ENCODE results near the gene OLIG1.

Gene OLIG1, protein sequence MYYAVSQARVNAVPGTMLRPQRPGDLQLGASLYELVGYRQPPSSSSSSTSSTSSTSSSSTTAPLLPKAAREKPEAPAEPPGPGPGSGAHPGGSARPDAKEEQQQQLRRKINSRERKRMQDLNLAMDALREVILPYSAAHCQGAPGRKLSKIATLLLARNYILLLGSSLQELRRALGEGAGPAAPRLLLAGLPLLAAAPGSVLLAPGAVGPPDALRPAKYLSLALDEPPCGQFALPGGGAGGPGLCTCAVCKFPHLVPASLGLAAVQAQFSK

DNA sequence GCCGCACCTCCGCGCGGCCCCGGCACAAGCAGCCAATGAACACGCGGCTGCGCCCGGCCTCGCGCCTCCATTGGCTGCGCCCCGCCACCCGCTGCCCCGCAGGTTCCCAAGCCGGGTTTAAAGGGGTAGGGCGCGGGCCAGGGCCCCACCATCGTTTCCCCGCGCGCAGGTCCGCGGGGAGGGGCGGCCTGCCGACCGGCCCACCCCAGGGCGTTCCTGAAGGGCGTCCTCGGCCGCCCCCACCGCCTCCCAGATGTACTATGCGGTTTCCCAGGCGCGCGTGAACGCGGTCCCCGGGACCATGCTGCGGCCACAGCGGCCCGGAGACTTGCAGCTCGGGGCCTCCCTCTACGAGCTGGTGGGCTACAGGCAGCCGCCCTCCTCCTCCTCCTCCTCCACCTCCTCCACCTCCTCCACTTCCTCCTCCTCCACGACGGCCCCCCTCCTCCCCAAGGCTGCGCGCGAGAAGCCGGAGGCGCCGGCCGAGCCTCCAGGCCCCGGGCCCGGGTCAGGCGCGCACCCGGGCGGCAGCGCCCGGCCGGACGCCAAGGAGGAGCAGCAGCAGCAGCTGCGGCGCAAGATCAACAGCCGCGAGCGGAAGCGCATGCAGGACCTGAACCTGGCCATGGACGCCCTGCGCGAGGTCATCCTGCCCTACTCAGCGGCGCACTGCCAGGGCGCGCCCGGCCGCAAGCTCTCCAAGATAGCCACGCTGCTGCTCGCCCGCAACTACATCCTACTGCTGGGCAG, at the start of gene OLIG1:
OLIG1 (plus strand) TSS at position 148 of the 750 bp plus-strand sequence; CDS start at position 254, 106 bp downstream.
- no peak for DNase-seq (ENCODE audit: low read depth)

DNA sequence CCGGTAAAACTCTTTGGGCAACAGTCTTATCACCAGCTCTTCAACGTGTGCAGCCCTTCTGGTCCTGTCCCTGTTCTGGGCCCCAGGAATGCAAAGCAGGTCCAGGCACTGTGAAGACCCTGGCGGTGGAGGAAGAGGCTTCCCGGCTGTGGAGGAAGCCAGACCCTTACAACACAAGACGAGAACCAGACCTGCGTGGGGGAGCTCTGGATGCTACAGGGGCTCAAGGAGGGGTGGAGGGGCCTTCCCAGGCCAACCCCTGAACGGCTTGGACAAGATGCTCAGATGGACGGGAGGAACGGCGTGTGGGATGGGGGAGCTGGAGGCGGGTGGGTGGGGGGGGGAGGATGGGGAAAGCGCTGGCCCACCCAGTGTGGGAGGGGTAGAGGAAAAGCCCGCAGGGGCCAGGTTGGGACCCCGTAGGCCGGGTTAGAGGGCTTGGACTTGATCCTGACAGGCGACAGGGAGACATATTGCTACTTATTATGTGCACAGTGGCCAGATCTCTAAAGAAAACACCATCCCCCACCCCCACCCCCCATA, 49.3 kb upstream of the OLIG1 start:
- DNase-seq (ENCODE audit: low read depth): no peak

DNA sequence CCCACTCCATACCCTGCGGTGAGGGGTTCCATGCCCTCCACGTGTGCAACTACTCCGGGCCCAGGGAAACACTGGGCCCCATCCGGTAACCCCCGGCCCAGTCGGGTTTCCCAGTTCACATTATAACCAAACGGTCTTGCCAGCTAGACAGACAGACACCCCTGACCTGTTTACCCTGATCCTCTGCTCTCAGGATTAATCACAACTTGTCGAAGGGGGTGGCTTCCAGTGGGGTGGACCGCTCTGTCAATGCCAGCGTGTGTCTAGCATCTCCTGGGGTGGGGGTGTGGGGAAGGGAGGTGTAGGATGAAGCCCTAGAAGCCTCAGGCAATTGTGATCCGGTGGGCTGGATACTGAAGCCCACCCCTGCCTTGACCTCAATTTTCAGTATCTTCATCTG, 48.8 kb upstream of the OLIG1 start:
- DNase-seq (ENCODE audit: low read depth): no peak

DNA sequence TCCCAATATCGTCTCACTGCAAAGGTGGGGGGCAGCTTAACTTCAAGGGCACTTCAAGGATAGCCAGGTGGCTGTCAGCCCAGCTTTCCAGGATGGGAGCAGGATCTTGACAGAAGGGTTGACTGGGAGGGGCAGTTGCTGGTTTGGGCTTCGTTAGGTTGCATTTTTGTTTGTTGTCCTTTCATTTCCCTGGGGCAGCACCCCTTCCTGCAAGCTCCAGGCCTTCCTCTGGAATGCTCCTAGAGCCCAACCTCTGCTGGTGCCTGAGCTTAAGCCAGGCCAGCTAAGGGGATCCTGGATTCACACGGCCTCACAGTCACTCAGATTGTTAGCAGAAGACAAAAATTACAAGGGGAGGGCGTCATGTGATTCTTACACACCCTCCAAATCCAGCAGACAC, 48.3 kb upstream of the OLIG1 start:
- DNase-seq (ENCODE audit: low read depth): no peak

DNA sequence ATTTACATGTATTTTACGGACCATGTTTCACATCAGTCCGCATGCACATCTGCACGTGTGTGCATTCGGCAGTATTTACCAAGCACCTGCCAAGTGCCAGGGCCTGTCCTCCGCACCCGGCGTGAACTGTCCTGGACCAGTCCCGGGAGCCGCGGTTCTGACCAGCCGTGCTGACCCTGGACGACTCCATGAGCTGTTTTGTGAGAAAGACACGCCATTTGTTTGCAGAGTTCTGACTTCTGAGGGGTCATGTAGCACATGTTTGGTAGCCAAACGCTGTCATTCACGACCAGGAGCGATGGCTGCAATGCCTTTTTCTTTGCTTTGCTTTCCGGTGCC, 47.5 kb upstream of the OLIG1 start:
- no peak for DNase-seq (ENCODE audit: low read depth)

DNA sequence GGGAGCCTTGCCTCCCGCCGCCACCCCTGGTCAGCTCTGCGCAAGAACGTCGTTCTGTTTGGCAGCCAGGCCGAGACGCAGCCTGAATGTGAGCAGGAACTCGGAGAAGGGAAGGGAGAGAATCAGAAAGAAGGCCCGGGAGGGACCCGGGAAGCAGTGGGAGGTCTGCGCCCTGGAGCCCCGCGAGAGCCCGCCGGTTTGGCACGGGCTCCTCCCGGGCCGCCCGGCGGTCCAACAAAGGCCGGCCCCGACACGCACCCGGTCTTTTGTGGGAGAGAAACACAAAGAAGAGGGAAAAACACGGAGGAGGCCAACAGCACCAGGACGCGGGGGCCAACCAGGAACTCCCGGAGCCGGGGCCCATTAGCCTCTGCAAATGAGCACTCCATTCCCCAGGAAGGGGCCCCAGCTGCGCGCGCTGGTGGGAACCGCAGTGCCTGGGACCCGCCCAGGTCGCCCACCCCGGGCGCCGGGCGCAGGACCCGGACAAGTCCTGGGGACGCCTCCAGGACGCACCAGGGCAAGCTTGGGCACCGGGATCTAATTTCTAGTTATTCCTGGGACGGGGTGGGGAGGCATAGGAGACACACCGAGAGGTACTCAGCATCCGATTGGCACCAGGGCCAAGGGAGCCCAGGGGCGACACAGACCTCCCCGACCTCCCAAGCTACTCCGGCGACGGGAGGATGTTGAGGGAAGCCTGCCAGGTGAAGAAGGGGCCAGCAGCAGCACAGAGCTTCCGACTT, 46.9 kb upstream of the OLIG1 start:
- DNase-seq (ENCODE audit: low read depth): no peak

DNA sequence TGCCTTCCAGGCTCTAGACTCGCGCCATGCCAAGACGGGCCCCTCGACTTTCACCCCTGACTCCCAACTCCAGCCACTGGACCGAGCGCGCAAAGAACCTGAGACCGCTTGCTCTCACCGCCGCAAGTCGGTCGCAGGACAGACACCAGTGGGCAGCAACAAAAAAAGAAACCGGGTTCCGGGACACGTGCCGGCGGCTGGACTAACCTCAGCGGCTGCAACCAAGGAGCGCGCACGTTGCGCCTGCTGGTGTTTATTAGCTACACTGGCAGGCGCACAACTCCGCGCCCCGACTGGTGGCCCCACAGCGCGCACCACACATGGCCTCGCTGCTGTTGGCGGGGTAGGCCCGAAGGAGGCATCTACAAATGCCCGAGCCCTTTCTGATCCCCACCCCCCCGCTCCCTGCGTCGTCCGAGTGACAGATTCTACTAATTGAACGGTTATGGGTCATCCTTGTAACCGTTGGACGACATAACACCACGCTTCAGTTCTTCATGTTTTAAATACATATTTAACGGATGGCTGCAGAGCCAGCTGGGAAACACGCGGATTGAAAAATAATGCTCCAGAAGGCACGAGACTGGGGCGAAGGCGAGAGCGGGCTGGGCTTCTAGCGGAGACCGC, 46.3 kb upstream of the OLIG1 start:
- no peak for DNase-seq (ENCODE audit: low read depth)

DNA sequence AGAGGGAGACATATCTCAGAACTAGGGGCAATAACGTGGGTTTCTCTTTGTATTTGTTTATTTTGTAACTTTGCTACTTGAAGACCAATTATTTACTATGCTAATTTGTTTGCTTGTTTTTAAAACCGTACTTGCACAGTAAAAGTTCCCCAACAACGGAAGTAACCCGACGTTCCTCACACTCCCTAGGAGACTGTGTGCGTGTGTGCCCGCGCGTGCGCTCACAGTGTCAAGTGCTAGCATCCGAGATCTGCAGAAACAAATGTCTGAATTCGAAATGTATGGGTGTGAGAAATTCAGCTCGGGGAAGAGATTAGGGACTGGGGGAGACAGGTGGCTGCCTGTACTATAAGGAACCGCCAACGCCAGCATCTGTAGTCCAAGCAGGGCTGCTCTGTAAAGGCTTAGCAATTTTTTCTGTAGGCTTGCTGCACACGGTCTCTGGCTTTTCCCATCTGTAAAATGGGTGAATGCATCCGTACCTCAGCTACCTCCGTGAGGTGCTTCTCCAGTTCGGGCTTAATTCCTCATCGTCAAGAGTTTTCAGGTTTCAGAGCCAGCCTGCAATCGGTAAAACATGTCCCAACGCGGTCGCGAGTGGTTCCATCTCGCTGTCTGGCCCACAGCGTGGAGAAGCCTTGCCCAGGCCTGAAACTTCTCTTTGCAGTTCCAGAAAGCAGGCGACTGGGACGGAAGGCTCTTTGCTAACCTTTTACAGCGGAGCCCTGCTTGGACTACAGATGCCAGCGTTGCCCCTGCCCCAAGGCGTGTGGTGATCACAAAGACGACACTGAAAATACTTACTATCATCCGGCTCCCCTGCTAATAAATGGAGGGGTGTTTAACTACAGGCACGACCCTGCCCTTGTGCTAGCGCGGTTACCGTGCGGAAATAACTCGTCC, 45.5 kb upstream of the OLIG1 start:
- no peak for DNase-seq (ENCODE audit: low read depth)

DNA sequence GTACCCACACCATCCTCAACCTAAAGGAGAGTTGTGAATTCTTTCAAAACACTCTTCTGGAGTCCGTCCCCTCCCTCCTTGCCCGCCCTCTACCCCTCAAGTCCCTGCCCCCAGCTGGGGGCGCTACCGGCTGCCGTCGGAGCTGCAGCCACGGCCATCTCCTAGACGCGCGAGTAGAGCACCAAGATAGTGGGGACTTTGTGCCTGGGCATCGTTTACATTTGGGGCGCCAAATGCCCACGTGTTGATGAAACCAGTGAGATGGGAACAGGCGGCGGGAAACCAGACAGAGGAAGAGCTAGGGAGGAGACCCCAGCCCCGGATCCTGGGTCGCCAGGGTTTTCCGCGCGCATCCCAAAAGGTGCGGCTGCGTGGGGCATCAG, 44.8 kb upstream of the OLIG1 start:
- DNase-seq (ENCODE audit: low read depth): no peak

DNA sequence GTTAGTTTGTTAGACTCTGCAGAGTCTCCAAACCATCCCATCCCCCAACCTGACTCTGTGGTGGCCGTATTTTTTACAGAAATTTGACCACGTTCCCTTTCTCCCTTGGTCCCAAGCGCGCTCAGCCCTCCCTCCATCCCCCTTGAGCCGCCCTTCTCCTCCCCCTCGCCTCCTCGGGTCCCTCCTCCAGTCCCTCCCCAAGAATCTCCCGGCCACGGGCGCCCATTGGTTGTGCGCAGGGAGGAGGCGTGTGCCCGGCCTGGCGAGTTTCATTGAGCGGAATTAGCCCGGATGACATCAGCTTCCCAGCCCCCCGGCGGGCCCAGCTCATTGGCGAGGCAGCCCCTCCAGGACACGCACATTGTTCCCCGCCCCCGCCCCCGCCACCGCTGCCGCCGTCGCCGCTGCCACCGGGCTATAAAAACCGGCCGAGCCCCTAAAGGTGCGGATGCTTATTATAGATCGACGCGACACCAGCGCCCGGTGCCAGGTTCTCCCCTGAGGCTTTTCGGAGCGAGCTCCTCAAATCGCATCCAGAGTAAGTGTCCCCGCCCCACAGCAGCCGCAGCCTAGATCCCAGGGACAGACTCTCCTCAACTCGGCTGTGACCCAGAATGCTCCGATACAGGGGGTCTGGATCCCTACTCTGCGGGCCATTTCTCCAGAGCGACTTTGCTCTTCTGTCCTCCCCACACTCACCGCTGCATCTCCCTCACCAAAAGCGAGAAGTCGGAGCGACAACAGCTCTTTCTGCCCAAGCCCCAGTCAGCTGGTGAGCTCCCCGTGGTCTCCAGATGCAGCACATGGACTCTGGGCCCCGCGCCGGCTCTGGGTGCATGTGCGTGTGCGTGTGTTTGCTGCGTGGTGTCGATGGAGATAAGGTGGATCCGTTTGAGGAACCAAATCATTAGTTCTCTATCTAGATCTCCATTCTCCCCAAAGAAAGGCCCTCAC, 44.2 kb upstream of the OLIG1 start, which contains the start of gene OLIG2:
OLIG2 (plus strand) TSS at position 447 of the 954 bp plus-strand sequence. CDS start 928 bp downstream, outside the sequence.
- DNase-seq (ENCODE audit: low read depth): no peak

DNA sequence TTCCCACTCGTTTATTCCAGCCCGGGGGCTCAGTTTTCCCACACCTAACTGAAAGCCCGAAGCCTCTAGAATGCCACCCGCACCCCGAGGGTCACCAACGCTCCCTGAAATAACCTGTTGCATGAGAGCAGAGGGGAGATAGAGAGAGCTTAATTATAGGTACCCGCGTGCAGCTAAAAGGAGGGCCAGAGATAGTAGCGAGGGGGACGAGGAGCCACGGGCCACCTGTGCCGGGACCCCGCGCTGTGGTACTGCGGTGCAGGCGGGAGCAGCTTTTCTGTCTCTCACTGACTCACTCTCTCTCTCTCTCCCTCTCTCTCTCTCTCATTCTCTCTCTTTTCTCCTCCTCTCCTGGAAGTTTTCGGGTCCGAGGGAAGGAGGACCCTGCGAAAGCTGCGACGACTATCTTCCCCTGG, 43.5 kb upstream of the OLIG1 start:
- DNase-seq (ENCODE audit: low read depth): no peak

DNA sequence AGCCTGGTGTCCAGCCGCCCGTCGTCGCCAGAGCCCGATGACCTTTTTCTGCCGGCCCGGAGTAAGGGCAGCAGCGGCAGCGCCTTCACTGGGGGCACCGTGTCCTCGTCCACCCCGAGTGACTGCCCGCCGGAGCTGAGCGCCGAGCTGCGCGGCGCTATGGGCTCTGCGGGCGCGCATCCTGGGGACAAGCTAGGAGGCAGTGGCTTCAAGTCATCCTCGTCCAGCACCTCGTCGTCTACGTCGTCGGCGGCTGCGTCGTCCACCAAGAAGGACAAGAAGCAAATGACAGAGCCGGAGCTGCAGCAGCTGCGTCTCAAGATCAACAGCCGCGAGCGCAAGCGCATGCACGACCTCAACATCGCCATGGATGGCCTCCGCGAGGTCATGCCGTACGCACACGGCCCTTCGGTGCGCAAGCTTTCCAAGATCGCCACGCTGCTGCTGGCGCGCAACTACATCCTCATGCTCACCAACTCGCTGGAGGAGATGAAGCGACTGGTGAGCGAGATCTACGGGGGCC, 43.0 kb upstream of the OLIG1 start:
- DNase-seq (ENCODE audit: low read depth): no peak

DNA sequence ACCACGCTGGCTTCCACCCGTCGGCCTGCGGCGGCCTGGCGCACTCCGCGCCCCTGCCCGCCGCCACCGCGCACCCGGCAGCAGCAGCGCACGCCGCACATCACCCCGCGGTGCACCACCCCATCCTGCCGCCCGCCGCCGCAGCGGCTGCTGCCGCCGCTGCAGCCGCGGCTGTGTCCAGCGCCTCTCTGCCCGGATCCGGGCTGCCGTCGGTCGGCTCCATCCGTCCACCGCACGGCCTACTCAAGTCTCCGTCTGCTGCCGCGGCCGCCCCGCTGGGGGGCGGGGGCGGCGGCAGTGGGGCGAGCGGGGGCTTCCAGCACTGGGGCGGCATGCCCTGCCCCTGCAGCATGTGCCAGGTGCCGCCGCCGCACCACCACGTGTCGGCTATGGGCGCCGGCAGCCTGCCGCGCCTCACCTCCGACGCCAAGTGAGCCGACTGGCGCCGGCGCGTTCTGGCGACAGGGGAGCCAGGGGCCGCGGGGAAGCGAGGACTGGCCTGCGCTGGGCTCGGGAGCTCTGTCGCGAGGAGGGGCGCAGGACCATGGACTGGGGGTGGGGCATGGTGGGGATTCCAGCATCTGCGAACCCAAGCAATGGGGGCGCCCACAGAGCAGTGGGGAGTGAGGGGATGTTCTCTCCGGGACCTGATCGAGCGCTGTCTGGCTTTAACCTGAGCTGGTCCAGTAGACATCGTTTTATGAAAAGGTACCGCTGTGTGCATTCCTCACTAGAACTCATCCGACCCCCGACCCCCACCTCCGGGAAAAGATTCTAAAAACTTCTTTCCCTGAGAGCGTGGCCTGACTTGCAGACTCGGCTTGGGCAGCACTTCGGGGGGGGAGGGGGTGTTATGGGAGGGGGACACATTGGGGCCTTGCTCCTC, 42.3 kb upstream of the OLIG1 start:
- no peak for DNase-seq (ENCODE audit: low read depth)

DNA sequence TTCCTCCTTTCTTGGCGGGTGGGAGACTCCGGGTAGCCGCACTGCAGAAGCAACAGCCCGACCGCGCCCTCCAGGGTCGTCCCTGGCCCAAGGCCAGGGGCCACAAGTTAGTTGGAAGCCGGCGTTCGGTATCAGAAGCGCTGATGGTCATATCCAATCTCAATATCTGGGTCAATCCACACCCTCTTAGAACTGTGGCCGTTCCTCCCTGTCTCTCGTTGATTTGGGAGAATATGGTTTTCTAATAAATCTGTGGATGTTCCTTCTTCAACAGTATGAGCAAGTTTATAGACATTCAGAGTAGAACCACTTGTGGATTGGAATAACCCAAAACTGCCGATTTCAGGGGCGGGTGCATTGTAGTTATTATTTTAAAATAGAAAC, 41.7 kb upstream of the OLIG1 start:
- no peak for DNase-seq (ENCODE audit: low read depth)

DNA sequence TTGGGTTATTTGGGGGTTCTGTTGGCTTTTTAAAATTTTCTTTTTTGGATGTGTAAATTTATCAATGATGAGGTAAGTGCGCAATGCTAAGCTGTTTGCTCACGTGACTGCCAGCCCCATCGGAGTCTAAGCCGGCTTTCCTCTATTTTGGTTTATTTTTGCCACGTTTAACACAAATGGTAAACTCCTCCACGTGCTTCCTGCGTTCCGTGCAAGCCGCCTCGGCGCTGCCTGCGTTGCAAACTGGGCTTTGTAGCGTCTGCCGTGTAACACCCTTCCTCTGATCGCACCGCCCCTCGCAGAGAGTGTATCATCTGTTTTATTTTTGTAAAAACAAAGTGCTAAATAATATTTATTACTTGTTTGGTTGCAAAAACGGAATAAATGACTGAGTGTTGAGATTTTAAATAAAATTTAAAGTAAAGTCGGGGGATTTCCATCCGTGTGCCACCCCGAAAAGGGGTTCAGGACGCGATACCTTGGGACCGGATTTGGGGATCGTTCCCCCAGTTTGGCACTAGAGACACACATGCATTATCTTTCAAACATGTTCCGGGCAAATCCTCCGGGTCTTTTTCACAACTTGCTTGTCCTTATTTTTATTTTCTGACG, 41.1 kb upstream of the OLIG1 start:
- DNase-seq (ENCODE audit: low read depth): no peak

DNA sequence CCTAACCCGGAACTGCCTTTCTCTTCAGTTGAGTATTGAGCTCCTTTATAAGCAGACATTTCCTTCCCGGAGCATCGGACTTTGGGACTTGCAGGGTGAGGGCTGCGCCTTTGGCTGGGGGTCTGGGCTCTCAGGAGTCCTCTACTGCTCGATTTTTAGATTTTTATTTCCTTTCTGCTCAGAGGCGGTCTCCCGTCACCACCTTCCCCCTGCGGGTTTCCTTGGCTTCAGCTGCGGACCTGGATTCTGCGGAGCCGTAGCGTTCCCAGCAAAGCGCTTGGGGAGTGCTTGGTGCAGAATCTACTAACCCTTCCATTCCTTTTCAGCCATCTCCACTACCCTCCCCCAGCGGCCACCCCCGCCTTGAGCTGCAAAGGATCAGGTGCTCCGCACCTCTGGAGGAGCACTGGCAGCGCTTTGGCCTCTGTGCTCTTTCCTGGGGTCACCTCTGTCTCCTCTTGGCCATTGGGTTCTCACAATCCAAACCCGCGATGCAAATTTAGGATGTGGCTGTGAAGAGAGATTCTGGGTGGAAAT, 40.5 kb upstream of the OLIG1 start:
- no peak for DNase-seq (ENCODE audit: low read depth)

DNA sequence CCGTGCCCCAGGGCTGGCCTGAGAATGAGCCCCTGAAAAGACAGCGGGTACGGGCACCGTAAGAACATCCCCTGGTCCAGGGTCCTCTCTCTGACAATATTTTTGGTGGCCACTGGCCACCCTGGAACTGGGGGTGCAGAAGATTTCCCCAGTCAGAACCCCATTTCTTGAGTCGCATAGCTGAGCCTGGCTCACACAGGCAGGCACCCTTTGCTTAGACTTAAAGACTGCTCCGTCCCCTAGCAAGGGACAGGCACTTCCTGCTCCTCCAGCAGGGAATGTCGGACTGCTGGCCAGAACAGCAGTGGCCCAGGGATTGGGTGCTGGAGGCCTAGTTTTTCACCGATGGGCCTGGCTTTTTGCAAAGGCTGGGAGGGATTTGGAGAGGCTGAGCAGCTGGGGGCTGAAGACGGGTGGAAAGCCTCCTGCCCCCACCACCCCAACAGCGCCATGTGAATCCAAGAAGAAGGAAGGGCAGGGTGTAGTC, 39.9 kb upstream of the OLIG1 start:
- no peak for DNase-seq (ENCODE audit: low read depth)

DNA sequence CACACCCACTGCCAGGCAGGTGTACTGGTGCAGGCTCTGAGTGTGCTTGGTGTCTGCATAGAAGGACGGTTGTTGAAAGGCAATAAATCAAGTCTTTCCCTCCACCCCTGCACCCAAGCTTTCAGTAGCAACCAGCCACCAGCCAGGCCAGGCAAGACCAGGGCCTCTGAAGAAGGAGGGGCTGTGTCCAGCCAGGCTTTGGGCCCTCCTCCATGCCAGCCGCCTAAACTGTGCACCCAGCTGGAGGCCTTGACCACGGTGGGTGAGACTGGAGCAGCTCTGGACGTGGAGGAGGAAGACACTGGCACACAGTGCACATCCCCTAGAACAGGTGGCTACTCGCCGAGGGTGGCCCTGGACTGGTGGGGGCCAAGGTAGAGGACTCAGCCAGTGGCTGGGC, 39.3 kb upstream of the OLIG1 start:
- DNase-seq (ENCODE audit: low read depth): no peak

Data from non-pigmented ciliary epithelial cell (primary cell).